ENCODE results near the gene SLC51A. TPM values are rescaled to one million over a fixed set of nuclear protein-coding genes. Genes with fewer than 3 reads are reported as not detected.

The SLC51A gene
- total and polyA plus RNA-seq, 9 of the 15 experiments (the other 6 are each of a cell fraction or from before 2014, with no cell fraction given) = 0.35 to 0.38 TPM; not detected in 7

DNA sequence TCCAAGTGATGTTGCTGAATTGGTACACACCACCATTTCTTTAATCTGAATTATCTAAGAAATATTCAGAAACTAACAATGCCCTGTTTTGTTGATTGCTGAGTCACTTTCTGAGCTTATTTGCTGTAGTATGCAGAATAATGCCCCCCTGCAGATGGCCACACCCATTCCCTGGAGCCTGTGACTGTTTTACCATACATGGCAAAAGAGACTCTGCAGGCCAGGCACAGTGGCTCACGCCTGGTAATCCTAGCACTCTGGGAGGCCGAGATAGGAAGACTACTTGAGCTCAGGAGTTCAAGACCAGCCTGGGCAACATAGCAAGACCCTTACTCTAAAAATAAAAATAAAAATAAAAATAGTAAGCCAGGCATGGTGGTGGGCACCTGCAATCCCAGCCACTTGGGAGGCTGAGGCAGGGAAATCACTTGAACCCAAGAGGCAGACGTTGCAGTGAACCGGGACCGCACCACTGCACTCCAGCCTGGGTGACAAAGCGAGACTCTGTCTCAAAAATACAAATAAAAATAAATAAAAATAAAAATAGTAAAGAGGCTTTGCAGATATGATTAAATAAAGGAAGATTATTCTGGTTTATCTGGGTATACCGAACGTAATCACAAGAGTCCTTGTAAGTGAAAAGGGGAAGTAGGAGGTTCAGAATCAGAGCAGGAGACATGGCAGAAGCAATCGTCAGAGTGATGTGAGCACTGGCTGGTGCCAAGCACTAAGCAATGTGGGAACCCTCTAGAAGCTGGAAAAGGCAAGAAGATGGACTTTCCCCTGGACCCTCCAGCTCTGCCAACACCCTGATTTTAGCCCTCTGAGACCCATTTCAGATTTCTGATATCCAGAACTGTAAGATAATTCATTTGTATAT is 52.2 kb downstream of the SLC51A start (continued):
- TF ChIP-seq, protein P1, sequence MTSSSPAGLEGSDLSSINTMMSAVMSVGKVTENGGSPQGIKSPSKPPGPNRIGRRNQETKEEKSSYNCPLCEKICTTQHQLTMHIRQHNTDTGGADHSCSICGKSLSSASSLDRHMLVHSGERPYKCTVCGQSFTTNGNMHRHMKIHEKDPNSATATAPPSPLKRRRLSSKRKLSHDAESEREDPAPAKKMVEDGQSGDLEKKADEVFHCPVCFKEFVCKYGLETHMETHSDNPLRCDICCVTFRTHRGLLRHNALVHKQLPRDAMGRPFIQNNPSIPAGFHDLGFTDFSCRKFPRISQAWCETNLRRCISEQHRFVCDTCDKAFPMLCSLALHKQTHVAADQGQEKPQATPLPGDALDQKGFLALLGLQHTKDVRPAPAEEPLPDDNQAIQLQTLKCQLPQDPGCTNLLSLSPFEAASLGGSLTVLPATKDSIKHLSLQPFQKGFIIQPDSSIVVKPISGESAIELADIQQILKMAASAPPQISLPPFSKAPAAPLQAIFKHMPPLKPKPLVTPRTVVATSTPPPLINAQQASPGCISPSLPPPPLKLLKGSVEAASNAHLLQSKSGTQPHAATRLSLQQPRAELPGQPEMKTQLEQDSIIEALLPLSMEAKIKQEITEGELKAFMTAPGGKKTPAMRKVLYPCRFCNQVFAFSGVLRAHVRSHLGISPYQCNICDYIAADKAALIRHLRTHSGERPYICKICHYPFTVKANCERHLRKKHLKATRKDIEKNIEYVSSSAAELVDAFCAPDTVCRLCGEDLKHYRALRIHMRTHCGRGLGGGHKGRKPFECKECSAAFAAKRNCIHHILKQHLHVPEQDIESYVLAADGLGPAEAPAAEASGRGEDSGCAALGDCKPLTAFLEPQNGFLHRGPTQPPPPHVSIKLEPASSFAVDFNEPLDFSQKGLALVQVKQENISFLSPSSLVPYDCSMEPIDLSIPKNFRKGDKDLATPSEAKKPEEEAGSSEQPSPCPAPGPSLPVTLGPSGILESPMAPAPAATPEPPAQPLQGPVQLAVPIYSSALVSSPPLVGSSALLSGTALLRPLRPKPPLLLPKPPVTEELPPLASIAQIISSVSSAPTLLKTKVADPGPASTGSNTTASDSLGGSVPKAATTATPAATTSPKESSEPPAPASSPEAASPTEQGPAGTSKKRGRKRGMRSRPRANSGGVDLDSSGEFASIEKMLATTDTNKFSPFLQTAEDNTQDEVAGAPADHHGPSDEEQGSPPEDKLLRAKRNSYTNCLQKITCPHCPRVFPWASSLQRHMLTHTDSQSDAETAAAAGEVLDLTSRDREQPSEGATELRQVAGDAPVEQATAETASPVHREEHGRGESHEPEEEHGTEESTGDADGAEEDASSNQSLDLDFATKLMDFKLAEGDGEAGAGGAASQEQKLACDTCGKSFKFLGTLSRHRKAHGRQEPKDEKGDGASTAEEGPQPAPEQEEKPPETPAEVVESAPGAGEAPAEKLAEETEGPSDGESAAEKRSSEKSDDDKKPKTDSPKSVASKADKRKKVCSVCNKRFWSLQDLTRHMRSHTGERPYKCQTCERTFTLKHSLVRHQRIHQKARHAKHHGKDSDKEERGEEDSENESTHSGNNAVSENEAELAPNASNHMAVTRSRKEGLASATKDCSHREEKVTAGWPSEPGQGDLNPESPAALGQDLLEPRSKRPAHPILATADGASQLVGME (CRISPR knock-in tag; IDR thresholded peaks at IDR 0.05) = no peak
- TF ChIP-seq CBX1 (IDR thresholded peaks at IDR 0.05; ENCODE audit: low read depth) (no peak), BRCA1 (IDR thresholded peaks at IDR 0.05) (no peak), BRCA1 (CRISPR knock-in tag; IDR thresholded peaks at IDR 0.05) (no peak), NCOA4 (IDR thresholded peaks at IDR 0.05; ENCODE audit: partially characterized antibody) (no peak), ZKSCAN1 (IDR thresholded peaks at IDR 0.05; ENCODE audit: low read depth, low read length) (0 out of 2 replicates have a peak, but pooled peaks have one; percentile 27), ZNF551 (CRISPR knock-in tag; IDR thresholded peaks at IDR 0.05) (no peak), ZNF124 (CRISPR knock-in tag; IDR thresholded peaks at IDR 0.05) (no peak), FOSL1 (tag; conservative IDR thresholded peaks at IDR 0.05) (peak; percentile 48; the same call in 1 of the 2 replicates), TGIF2 (CRISPR knock-in tag; IDR thresholded peaks at IDR 0.05) (no peak), DDX20 (tag; IDR thresholded peaks at IDR 0.05; ENCODE audit: low read depth) (no peak), MAFF (IDR thresholded peaks at IDR 0.05; ENCODE audit: low read length) (peak; percentile 90), SREBF2 (CRISPR knock-in tag; IDR thresholded peaks at IDR 0.05) (no peak)
- TF ChIP-seq, protein P2, sequence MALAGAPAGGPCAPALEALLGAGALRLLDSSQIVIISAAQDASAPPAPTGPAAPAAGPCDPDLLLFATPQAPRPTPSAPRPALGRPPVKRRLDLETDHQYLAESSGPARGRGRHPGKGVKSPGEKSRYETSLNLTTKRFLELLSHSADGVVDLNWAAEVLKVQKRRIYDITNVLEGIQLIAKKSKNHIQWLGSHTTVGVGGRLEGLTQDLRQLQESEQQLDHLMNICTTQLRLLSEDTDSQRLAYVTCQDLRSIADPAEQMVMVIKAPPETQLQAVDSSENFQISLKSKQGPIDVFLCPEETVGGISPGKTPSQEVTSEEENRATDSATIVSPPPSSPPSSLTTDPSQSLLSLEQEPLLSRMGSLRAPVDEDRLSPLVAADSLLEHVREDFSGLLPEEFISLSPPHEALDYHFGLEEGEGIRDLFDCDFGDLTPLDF (CRISPR knock-in tag; IDR thresholded peaks at IDR 0.05) = no peak

All from K562 (cell line).